NT2/D1 (cell line): ENCODE data around the gene GPR18.

Source experiments
- DNase-seq: peaks from one replicate; pipeline ENCODE4 v3.0.0-alpha.2; 2011; ENCODE audit warnings: low read depth, low spot score
- H3K27me3 ChIP-seq: 2 replicates; pipeline ENCODE4 v1.6.0; 2011; ENCODE audit warnings: mild to moderate bottlenecking; ENCODE audit not compliant: insufficient read length, insufficient read depth
- H3K36me3 ChIP-seq: 2 replicates; pipeline ENCODE4 v1.6.1; 2011; ENCODE audit warnings: mild to moderate bottlenecking, low read length, mixed read lengths; ENCODE audit not compliant: insufficient read depth, insufficient read length
- H3K4me1 ChIP-seq: 2 replicates; pipeline ENCODE4 v1.5.1; 2011; ENCODE audit not compliant: insufficient read depth, insufficient read length
- H3K4me3 ChIP-seq: 2 replicates; pipeline ENCODE4 v1.5.1; 2011; ENCODE audit warnings: low read depth; ENCODE audit not compliant: insufficient read length
- H3K9ac ChIP-seq: 2 replicates; pipeline ENCODE4 v1.6.0; 2011; ENCODE audit warnings: low read depth; ENCODE audit not compliant: insufficient read length
- H3K9me3 ChIP-seq: 2 replicates; pipeline ENCODE4 v1.5.1; 2011; ENCODE audit warnings: mild to moderate bottlenecking, low read length; ENCODE audit not compliant: insufficient read depth
- SUZ12 ChIP-seq: IDR thresholded peaks from 2 replicates; pipeline ENCODE4 v1.6.1; 2011; ENCODE audit not compliant: insufficient read length, insufficient read depth; ENCODE audit errors: extremely low read depth
- YY1 ChIP-seq: IDR thresholded peaks from 2 replicates; pipeline ENCODE4 v1.6.1; 2011; ENCODE audit not compliant: insufficient read length, insufficient read depth
- ZNF274 ChIP-seq: IDR thresholded peaks from 2 replicates; pipeline ENCODE4 v1.6.1; 2011; ENCODE audit warnings: mild to moderate bottlenecking, low read depth, low read length

The GPR18 gene

DNA sequence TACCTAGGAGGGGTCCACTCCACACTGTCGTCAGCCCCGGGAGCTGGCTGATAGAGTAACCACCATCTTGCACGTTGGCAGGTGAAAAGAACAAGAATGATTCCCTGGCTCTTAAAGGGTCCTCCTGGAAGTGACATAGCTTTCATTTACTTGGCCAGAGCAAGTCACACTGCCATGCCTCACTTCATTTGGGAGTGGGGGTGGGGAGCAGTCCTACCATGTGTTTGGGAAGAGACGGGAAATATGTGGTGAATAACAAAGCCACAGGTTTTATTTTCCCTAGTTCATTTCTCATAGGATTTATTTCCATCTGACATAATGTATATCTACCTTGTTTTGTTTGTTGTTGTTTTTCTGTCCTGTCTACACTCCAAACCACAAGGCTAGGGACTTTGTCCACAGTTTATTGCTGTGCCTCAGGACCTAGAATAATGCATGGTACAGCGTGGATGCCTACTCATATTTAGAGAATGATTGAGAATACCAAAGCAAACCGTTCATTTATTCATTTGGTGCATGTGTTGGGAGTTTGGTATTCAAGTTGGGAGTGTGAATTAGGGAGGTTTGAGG lies 30.8 kb downstream of the GPR18 start:
- no peaks in the 10 kb centered on the region for H3K9me3 ChIP-seq
- H3K4me1 ChIP-seq = no peaks in the 10 kb centered on the region
- DNase-seq = no peak
- H3K4me3 ChIP-seq = no peak overlapping the region
- H3K27me3 ChIP-seq = no peaks in the 10 kb centered on the region
- H3K36me3 ChIP-seq = no peaks in the 10 kb centered on the region
- no peak for TF ChIP-seq YY1
- TF ChIP-seq ZNF274 = no peak
- no peak for TF ChIP-seq SUZ12
- no peak overlapping the region for H3K9ac ChIP-seq

DNA sequence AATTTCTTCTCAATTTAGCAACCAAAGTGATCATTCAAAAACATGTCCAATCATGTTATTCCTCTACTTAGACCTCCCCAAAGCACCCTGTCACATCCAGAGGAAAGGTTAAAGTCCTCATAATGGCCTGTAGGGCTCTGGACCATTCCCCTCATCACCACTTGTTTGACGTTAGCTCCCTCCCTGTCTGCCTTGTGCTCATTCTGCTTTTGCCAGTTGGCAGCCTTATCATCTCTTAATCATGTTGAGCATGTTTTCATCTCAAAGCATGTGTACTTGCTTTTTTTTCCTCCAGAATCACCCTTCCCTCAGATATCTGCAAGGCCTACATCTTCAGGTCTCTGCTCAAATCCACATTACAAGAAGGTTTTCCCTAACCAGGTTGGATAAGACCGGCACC lies 31.7 kb downstream of the GPR18 start:
- no peak for DNase-seq
- H3K36me3 ChIP-seq = peaks cover 5% of the 10 kb centered on the region
- TF ChIP-seq SUZ12 (no peak), YY1 (no peak)
- no peak overlapping the region for H3K9ac ChIP-seq
- no peaks in the 10 kb centered on the region for H3K9me3 ChIP-seq
- H3K27me3 ChIP-seq = no peaks in the 10 kb centered on the region
- no peaks in the 10 kb centered on the region for H3K4me1 ChIP-seq
- no peak overlapping the region for H3K4me3 ChIP-seq

DNA sequence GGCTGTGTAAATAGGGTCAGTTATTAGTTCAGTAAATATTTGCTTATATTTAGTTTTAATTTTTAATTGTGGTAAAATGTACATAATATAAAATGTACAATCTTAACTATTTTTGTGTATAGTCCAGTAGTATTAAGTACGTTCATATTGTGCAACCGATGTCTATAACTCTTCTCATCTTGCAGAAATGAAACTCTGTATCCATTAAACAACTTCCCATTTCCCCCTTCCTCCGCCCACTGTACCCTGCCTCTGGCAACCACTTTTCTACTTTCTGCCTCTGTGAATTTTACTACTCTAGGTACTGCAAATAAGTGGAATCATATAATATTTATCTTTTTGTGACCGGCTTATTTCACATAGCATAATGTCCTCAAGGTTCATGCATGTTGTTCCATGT lies 33.1 kb downstream of the GPR18 start:
- no peaks in the 10 kb centered on the region for H3K9me3 ChIP-seq
- H3K9ac ChIP-seq = no peak overlapping the region
- no peaks in the 10 kb centered on the region for H3K4me1 ChIP-seq
- H3K4me3 ChIP-seq = no peak overlapping the region
- no peak for DNase-seq
- no peaks in the 10 kb centered on the region for H3K27me3 ChIP-seq
- no peak for TF ChIP-seq SUZ12
- TF ChIP-seq ZNF274 = no peak
- no peak for TF ChIP-seq YY1
- H3K36me3 ChIP-seq = peaks cover 6% of the 10 kb centered on the region

DNA sequence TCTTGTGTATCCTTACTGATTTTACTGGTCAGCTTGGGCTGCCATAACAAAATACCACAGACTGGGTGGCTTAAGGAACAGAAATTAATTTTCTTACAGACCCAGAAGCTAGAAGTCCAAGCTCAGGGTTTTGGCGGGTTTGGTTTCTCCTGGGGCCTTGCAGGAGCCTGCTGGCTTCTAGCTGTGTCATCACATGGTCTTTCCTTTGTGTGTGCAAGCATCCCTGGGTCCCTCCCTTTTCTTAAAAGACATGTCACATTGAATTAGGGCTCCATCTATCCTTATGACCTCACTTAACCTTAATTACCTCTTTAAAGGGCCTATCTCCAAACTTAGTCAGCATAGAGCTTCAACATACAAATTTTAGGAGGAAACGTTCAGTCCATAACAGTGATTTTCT lies 34.2 kb downstream of the GPR18 start:
- no peak for DNase-seq
- Histone ChIP-seq H3K27me3 (no peaks in the 10 kb centered on the region), H3K9me3 (no peaks in the 10 kb centered on the region), H3K4me1 (no peaks in the 10 kb centered on the region), H3K4me3 (no peak overlapping the region), H3K36me3 (peaks cover 6% of the 10 kb centered on the region), H3K9ac (no peak overlapping the region)
- TF ChIP-seq YY1 = no peak
- TF ChIP-seq ZNF274 = no peak
- TF ChIP-seq SUZ12 = no peak

DNA sequence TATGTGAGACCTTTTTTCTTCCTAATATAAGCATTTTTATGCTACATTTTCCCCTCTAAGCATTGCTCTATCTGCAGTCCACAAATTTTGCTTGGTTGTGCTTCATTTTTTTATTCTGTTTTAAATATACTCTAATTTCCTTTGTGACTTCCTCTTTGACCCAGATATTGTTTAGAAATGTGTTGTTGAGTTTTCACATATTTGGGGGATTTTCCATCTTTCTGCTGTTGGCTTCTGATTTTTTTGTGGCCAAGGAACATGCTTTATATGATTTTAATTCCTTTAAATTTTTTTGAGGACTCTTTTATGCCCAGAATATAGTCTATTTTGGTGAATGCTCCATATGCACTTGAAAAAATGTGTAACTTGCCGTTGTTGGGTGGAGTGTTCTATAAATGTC lies 34.6 kb downstream of the GPR18 start:
- H3K36me3 ChIP-seq = peaks cover 6% of the 10 kb centered on the region
- H3K9ac ChIP-seq = no peak overlapping the region
- H3K4me3 ChIP-seq = no peak overlapping the region
- TF ChIP-seq ZNF274 (no peak), YY1 (no peak), SUZ12 (no peak)
- no peaks in the 10 kb centered on the region for H3K27me3 ChIP-seq
- H3K4me1 ChIP-seq = peaks cover under 1% of the 10 kb centered on the region
- H3K9me3 ChIP-seq = no peaks in the 10 kb centered on the region
- no peak for DNase-seq

DNA sequence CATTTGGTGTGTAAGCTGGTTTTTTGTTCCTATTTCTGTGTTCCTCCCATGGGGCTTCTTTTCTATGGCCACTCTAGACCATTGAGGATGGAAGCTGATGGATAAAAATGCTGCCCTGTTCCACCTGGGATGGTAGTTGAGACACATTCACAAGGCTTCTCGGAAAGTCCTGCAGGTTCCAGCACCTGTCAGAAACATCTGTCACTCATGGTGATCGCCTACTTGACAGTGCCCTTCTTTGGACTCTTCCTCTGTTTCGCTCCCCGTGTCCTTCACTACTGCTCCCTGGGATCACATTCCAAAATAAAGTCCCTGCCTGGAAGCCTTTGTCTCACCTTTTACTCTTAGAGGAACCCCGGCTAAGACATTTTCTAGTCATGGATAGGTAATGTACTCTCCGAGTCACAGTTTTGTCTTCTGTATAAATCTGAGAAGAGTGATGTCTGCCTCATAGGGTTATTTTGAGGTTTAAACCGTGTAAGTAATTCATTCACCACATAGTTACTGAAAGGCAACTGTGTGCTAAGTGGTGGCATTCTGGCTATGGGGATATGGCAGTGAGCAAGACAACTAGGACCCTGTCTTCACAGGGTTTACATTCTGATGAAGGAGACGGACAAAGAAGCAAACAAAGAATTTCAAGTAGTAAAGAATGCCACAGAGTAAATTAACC lies 36.5 kb downstream of the GPR18 start:
- no peak for DNase-seq
- no peaks in the 10 kb centered on the region for H3K9me3 ChIP-seq
- no peak overlapping the region for H3K4me3 ChIP-seq
- peaks cover 6% of the 10 kb centered on the region for H3K36me3 ChIP-seq
- H3K4me1 ChIP-seq = peaks cover 2% of the 10 kb centered on the region
- H3K9ac ChIP-seq = no peak overlapping the region
- H3K27me3 ChIP-seq = no peaks in the 10 kb centered on the region
- TF ChIP-seq YY1 = no peak
- TF ChIP-seq ZNF274 = no peak
- no peak for TF ChIP-seq SUZ12

DNA sequence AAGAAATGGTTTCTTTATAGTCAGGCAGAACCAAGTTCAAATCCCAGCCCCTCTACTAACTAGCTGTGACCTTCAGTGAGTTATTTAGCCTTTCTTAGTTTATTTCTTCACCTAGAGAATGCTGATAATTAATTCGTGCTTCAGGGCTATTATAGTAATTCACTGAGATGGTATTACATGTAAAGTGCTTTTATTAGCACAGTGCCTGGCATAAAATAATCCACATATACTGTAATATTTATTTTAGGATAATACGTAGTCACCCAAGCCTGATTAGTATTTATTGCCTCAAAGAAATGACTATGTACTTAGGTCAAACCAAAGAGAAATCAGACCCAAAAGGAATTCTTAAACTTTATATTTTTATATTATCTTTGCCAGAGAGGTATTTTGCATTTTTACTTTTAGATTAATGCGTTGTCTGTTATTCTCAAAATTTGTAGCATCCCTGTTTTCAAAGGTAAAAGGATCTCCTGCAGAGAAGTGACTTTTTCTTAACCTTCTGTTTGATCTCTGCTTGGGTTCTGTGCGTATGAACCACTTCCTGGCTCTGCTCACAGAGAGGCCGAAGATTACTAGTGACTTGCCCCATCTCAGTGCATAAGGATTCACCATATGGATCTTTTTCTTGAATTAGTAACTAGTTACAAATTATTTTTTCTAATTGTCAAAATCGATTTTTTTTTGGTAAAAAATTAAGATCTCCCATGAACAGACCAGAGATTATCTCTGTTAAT lies 37.8 kb downstream of the GPR18 start:
- Histone ChIP-seq H3K4me3 (no peak overlapping the region), H3K27me3 (no peaks in the 10 kb centered on the region), H3K9ac (no peak overlapping the region), H3K9me3 (no peaks in the 10 kb centered on the region), H3K4me1 (peaks cover 2% of the 10 kb centered on the region), H3K36me3 (peaks cover 9% of the 10 kb centered on the region)
- no peak for DNase-seq
- TF ChIP-seq SUZ12 = no peak
- no peak for TF ChIP-seq YY1
- TF ChIP-seq ZNF274 = no peak

DNA sequence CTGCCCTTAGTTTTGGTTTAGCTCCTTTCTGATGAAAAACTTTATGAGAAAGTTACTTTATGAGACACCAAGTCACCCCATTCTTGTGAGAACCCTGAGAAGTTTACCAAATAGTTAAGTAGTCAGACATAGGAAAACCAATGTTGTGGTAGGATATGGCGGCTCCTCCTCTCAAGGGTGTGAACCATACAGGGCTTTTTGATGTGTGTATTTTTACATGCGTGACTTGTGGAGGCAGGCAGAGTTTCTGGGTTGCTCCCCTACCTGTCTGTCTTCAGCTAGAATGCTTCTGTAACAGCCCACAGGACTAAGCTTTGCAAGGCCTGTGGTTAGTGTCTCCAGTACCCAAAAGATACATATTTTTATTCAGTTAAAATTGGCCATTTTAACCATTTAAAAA lies 39.2 kb downstream of the GPR18 start:
- Histone ChIP-seq H3K9me3 (no peaks in the 10 kb centered on the region), H3K4me3 (no peak overlapping the region), H3K9ac (no peak overlapping the region), H3K27me3 (no peaks in the 10 kb centered on the region), H3K36me3 (peaks cover 11% of the 10 kb centered on the region), H3K4me1 (peaks cover 5% of the 10 kb centered on the region)
- no peak for DNase-seq
- TF ChIP-seq SUZ12 (no peak), YY1 (no peak), ZNF274 (no peak)
